DOHH2 (cell line): ENCODE measurements around the gene FKBP8.

Source experiments
- H3F3A ChIP-seq: fragments of 200-600 bp; sonication (generic), shearing (Covaris generic); 2 replicates; pipeline ENCODE4 v1.6.0; 2016; ENCODE audit warnings: antibody characterized with exemption, mild to moderate bottlenecking; ENCODE audit not compliant: control insufficient read depth, insufficient read depth
- H3K27ac ChIP-seq: fragments of 200-600 bp; sonication (generic); 2 replicates; pipeline ENCODE4 v1.5.1; 2014; ENCODE audit warnings: low read depth, mild to moderate bottlenecking, low read length, moderate library complexity
- H3K27me3 ChIP-seq: fragments of 200-600 bp; sonication (generic); 2 replicates; pipeline ENCODE4 v1.6.1; 2014; ENCODE audit warnings: mild to moderate bottlenecking, low read length, mixed read lengths; ENCODE audit not compliant: control insufficient read depth
- H3K36me3 ChIP-seq: fragments of 200-600 bp; sonication (generic); 2 replicates; pipeline ENCODE4 v1.6.1; 2014; ENCODE audit warnings: mild to moderate bottlenecking, low read length, moderate library complexity, mixed read lengths; ENCODE audit not compliant: control insufficient read depth
- H3K4me1 ChIP-seq: fragments of 200-600 bp; sonication (generic); 2 replicates; pipeline ENCODE4 v1.6.1; 2014; ENCODE audit warnings: mild to moderate bottlenecking, low read length, mixed read lengths; ENCODE audit not compliant: control insufficient read depth
- H3K4me2 ChIP-seq: fragments of 200-600 bp; sonication (generic); 2 replicates; pipeline ENCODE4 v1.6.0; 2014; ENCODE audit warnings: mild to moderate bottlenecking, low read length, moderate library complexity
- H3K4me3 ChIP-seq: fragments of 200-600 bp; sonication (generic); 2 replicates; pipeline ENCODE4 v1.5.1; 2014; ENCODE audit warnings: mild to moderate bottlenecking, low read length, mixed read lengths
- H3K79me2 ChIP-seq: fragments of 200-600 bp; sonication (generic); 2 replicates; pipeline ENCODE4 v1.6.1; 2014; ENCODE audit warnings: mild to moderate bottlenecking, low read length, mixed read lengths; ENCODE audit not compliant: control insufficient read depth
- H3K9me2 ChIP-seq: fragments of 200-600 bp; sonication (generic); replicated peaks from 2 replicates; pipeline ENCODE4 v1.6.1; 2014; ENCODE audit warnings: mild to moderate bottlenecking, low read length, mixed read lengths; ENCODE audit not compliant: control insufficient read depth
- H3K9me3 ChIP-seq: fragments of 200-600 bp; sonication (generic); 2 replicates; pipeline ENCODE4 v1.6.1; 2014; ENCODE audit warnings: antibody characterized with exemption, low read length, mixed read lengths; ENCODE audit not compliant: control insufficient read depth, insufficient read depth
- H4K20me1 ChIP-seq: fragments of 200-600 bp; sonication (generic); 2 replicates; pipeline ENCODE4 v1.6.0; 2014; ENCODE audit warnings: low read depth, mild to moderate bottlenecking, antibody characterized with exemption, low read length, moderate library complexity; ENCODE audit not compliant: control insufficient read depth, insufficient read depth
- CTCF ChIP-seq: fragments of 200-600 bp; sonication (generic); IDR thresholded peaks from one replicate; pipeline ENCODE4 v1.5.1; 2014; ENCODE audit warnings: antibody characterized with exemption, mild to moderate bottlenecking, low read depth, low read length; ENCODE audit not compliant: poor library complexity, severe bottlenecking
- EZH2phosphoT487 ChIP-seq: fragments of 200-600 bp; sonication (generic); IDR thresholded peaks from 2 replicates; pipeline ENCODE4 v1.6.1; 2017; ENCODE audit warnings: borderline replicate concordance, mild to moderate bottlenecking, antibody characterized with exemption, low read length, moderate library complexity, mixed read lengths

Gene FKBP8

GRCh38 chr19:18587962-18588610, 44.7 kb upstream of the FKBP8 start:
- Histone ChIP-seq H3K27me3 (no peaks in the 10 kb centered on the region), H3K79me2 (peaks cover 18% of the 10 kb centered on the region), H3F3A (peaks cover 19% of the 10 kb centered on the region), H3K4me2 (peak overlapping the region; percentile 99), H4K20me1 (no peaks in the 10 kb centered on the region), H3K9me3 (no peaks in the 10 kb centered on the region), H3K36me3 (peaks cover 22% of the 10 kb centered on the region), H3K4me3 (peak overlapping the region; percentile 91), H3K4me1 (peaks cover 54% of the 10 kb centered on the region), H3K27ac (peak overlapping the region; percentile 86), H3K9me2 (no peaks in the 10 kb centered on the region)
- TF ChIP-seq CTCF (no peak), EZH2phosphoT487 (no peak)

- Histone ChIP-seq H3K9me2 (no peaks in the 10 kb centered on the region), H3K27ac (peak overlapping the region; percentile 86), H3K27me3 (no peaks in the 10 kb centered on the region), H3K36me3 (peaks cover 22% of the 10 kb centered on the region), H3K4me3 (peak overlapping the region; percentile 91), H3F3A (peaks cover 16% of the 10 kb centered on the region), H3K4me1 (peaks cover 51% of the 10 kb centered on the region), H3K79me2 (peaks cover 18% of the 10 kb centered on the region), H4K20me1 (no peaks in the 10 kb centered on the region), H3K4me2 (peak overlapping the region; percentile 99), H3K9me3 (no peaks in the 10 kb centered on the region)
- TF ChIP-seq EZH2phosphoT487: no peak
- TF ChIP-seq CTCF: no peak
Measured at GRCh38 chr19:18587561-18587960, 44.2 kb upstream of the FKBP8 start.

GRCh38 chr19:18586306-18586705, 42.9 kb upstream of the FKBP8 start:
- TF ChIP-seq CTCF (peak; percentile 10), EZH2phosphoT487 (no peak)
- H3K4me2 ChIP-seq: peak overlapping the region; percentile 45

More at GRCh38 chr19:18586306-18586705, 42.9 kb upstream of the FKBP8 start:
- no peaks in the 10 kb centered on the region for H4K20me1 ChIP-seq
- no peaks in the 10 kb centered on the region for H3K9me2 ChIP-seq
- no peaks in the 10 kb centered on the region for H3K9me3 ChIP-seq
- no peaks in the 10 kb centered on the region for H3K27me3 ChIP-seq
- peak overlapping the region; percentile 16 for H3K27ac ChIP-seq
- H3K79me2 ChIP-seq: peaks cover 18% of the 10 kb centered on the region
- H3F3A ChIP-seq: peaks cover 16% of the 10 kb centered on the region
- peaks cover 15% of the 10 kb centered on the region for H3K36me3 ChIP-seq
- H3K4me3 ChIP-seq: peak overlapping the region; percentile 34; the same call in 1 of the 2 replicates
- H3K4me1 ChIP-seq: peaks cover 51% of the 10 kb centered on the region
